ENCODE results near the gene KRT2.

DNA sequence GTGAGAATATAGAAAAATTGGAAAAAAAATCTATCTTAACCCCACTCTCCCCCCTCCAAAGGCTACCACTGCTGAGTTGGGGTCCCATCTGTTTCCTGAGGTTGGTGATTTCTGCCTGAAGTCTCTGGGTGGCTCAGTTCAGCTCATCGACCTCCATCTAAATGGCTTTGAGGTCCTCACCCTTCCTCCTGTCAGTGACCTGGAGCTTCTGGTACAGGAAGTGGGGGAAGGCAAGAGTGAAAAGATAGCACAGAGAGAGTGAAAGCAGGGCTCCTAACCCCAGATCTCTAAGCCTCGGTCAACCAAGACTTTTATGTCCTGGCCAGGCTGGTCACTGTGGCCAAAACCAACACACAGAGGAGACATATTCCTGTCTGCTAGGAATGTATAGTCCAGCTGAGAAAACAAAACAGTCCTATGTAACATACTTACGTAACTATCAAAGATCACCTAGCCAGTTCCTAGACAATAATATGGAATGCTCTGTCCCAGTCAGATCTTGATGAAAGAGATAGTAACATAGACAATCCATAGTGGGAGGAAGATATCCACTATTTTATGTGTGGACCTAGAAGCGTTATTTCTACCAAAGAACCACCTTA is 21.3 kb downstream of the KRT2 start:
- TF ChIP-seq EP300 (IDR thresholded peaks at IDR 0.05) (no peak), POLR2A (IDR thresholded peaks at IDR 0.05; ENCODE audit: low read depth) (no peak)
- TF ChIP-seq, protein P1, sequence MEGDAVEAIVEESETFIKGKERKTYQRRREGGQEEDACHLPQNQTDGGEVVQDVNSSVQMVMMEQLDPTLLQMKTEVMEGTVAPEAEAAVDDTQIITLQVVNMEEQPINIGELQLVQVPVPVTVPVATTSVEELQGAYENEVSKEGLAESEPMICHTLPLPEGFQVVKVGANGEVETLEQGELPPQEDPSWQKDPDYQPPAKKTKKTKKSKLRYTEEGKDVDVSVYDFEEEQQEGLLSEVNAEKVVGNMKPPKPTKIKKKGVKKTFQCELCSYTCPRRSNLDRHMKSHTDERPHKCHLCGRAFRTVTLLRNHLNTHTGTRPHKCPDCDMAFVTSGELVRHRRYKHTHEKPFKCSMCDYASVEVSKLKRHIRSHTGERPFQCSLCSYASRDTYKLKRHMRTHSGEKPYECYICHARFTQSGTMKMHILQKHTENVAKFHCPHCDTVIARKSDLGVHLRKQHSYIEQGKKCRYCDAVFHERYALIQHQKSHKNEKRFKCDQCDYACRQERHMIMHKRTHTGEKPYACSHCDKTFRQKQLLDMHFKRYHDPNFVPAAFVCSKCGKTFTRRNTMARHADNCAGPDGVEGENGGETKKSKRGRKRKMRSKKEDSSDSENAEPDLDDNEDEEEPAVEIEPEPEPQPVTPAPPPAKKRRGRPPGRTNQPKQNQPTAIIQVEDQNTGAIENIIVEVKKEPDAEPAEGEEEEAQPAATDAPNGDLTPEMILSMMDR (IDR thresholded peaks at IDR 0.05): no peak

Measured in esophagus muscularis mucosa (tissue), 4 donors.